ENCODE measurements around the gene PCSK1N.
"Not testable (repeated sequence)": the region's sequence is repeated elsewhere in the genome, so short reads cannot be mapped to it uniquely, and the experiment has no call there.

- not testable (repeated sequence) for TF ChIP-seq CTCF (IDR thresholded peaks at IDR 0.05 in 2 of 3, conservative IDR thresholded peaks at IDR 0.05 in 1 of 3; ENCODE audit: borderline replicate concordance in 1 of 3, insufficient read depth in 1 of 3, low read depth in 2 of 3, low read length in 2 of 3); POLR2A (IDR thresholded peaks at IDR 0.05; ENCODE audit: borderline replicate concordance, extremely low read depth, insufficient read depth, insufficient read length); ATF3 (IDR thresholded peaks at IDR 0.05); REST (IDR thresholded peaks at IDR 0.05; ENCODE audit: low read depth); MAX (IDR thresholded peaks at IDR 0.05); POLR2AphosphoS5 (IDR thresholded peaks at IDR 0.05; ENCODE audit: low read depth, low read length); ZNF274 (IDR thresholded peaks at IDR 0.05; ENCODE audit: low read depth, low read length)
Observed at GRCh38 chrX:48819394-48819793, 16.0 kb downstream of the PCSK1N start.

All from HCT116 (cell line).